Keratinocyte (primary cell): ENCODE measurements around the gene ZNF787. TPM values are rescaled to one million over a fixed set of nuclear protein-coding genes. Genes with fewer than 3 reads are reported as not detected.

Experiments
- DNase-seq: peaks from one replicate; pipeline ENCODE4 v3.0.0-alpha.2; 2011; ENCODE audit warnings: low read depth, missing footprints, low spot score
- FAIRE-seq: peaks from 2 replicates; lab custom pipeline; 2011; peaks lifted over from hg19 to GRCh38; lab: Jason Lieb, UNC
- H2AFZ ChIP-seq: 2 replicates; pipeline ENCODE4 v1.6.0; 2012; ENCODE audit warnings: low read length, control low read depth, inconsistent platforms; ENCODE audit not compliant: control insufficient read depth
- H3K27ac ChIP-seq: 2 replicates; pipeline ENCODE4 v1.5.1; 2011; ENCODE audit warnings: low read length; ENCODE audit not compliant: control insufficient read depth, insufficient read depth
- H3K27me3 ChIP-seq: 3 replicates; pipeline ENCODE4 v1.6.0; 2011; ENCODE audit warnings: low read length; ENCODE audit not compliant: control insufficient read depth, insufficient read depth; ENCODE audit errors: extremely low read depth
- H3K36me3 ChIP-seq, 2 experiments: 2 replicates in 1 of 2; 3 replicates in 1 of 2; pipeline ENCODE4 v1.5.1; 2011; ENCODE audit warnings: low read length in 2 of 2, mild to moderate bottlenecking in 1 of 2; ENCODE audit not compliant: control insufficient read depth in 2 of 2, insufficient read depth in 2 of 2; ENCODE audit errors: extremely low read depth in 1 of 2
- H3K4me1 ChIP-seq: 3 replicates; pipeline ENCODE4 v1.5.1; 2011; ENCODE audit warnings: low read length; ENCODE audit not compliant: control insufficient read depth, insufficient read depth; ENCODE audit errors: extremely low read depth
- H3K4me2 ChIP-seq: 3 replicates; pipeline ENCODE4 v1.6.0; 2011; ENCODE audit warnings: low read depth, low read length; ENCODE audit not compliant: control insufficient read depth, insufficient read depth; ENCODE audit errors: extremely low read depth
- H3K4me3 ChIP-seq, 3 experiments: fragments of 200-600 bp in 1 of 3; sonication (generic) in 1 of 3; 2 replicates in 2 of 3; 3 replicates in 1 of 3; pipeline ENCODE4 v1.5.1; 2011 to 2016; ENCODE audit warnings: low read length in 3 of 3, mild to moderate bottlenecking in 3 of 3, control low read depth in 2 of 3, inconsistent platforms in 1 of 3, low read depth in 1 of 3, mixed read lengths in 1 of 3, mixed run types in 1 of 3, moderate library complexity in 1 of 3; ENCODE audit not compliant: control insufficient read depth in 2 of 3, insufficient read depth in 2 of 3; ENCODE audit errors: extremely low read depth in 1 of 3
- H3K79me2 ChIP-seq: 2 replicates; pipeline ENCODE4 v1.6.0; 2012; ENCODE audit warnings: low read length; ENCODE audit not compliant: control insufficient read depth, insufficient read depth
- H3K9ac ChIP-seq: 3 replicates; pipeline ENCODE4 v1.6.0; 2011; ENCODE audit warnings: low read length; ENCODE audit not compliant: control insufficient read depth, insufficient read depth; ENCODE audit errors: extremely low read depth
- H3K9me1 ChIP-seq: 3 replicates; pipeline ENCODE4 v1.6.0; 2011; ENCODE audit warnings: low read length; ENCODE audit not compliant: control insufficient read depth, insufficient read depth; ENCODE audit errors: extremely low read depth
- H3K9me3 ChIP-seq: 2 replicates; pipeline ENCODE4 v1.5.1; 2012; ENCODE audit warnings: low read depth, low read length; ENCODE audit not compliant: control insufficient read depth
- H4K20me1 ChIP-seq: 3 replicates; pipeline ENCODE4 v1.6.0; 2011; ENCODE audit warnings: low read length; ENCODE audit not compliant: control insufficient read depth, insufficient read depth; ENCODE audit errors: extremely low read depth
- EZH2 ChIP-seq: IDR thresholded peaks from one replicate; pipeline ENCODE4 v1.6.1; 2012; ENCODE audit warnings: inconsistent platforms, mild to moderate bottlenecking, low read length, moderate library complexity
- dilution Hi-C: fragments of 300-500 bp; cut with MboI; formaldehyde crosslinking; loops from one replicate; pipeline ENCODE4 v1.7.0; 2020; ENCODE audit warnings: low sequenced_read_pairs; ENCODE audit not compliant: extremely low pct_ligation_motif_present
- polyA plus RNA-seq, 5 experiments: library from polyadenylated mRNA; depleted of rRNA in 3 of 5; stranded (reverse) in 3 of 5; stranded (forward) in 1 of 5; unstranded in 1 of 5; fragments of >200 nt; gene quantifications; 1 replicate in 1 of 5; 2 replicates in 3 of 5; 3 replicates in 1 of 5; pipeline versions ENCODE4 v1.2.1 to v1.2.3, GENCODE V29; 2011 to 2012; ENCODE audit warnings: missing spikeins in 2 of 5, low read depth in 1 of 5, low replicate concordance in 1 of 5
- TF ChIP-seq, protein P1 (sequence below), 3 experiments: IDR thresholded peaks in 1 of 3; conservative IDR thresholded peaks in 1 of 3; optimal IDR thresholded peaks in 1 of 3; 2 replicates in 2 of 3; 3 replicates in 1 of 3; pipeline versions ENCODE3 to v1.5.1; 2011; ENCODE audit warnings: low read length in 3 of 3, mild to moderate bottlenecking in 3 of 3, moderate library complexity in 2 of 3, control low read depth in 1 of 3, inconsistent platforms in 1 of 3; ENCODE audit not compliant: insufficient read depth in 2 of 3; ENCODE audit errors: extremely low read depth in 1 of 3

ZNF787 gene
- polyA plus RNA-seq, 1 donor (not counting 4 experiments of a cell fraction or from before 2014, with no cell fraction given) = 5.6 TPM

DNA sequence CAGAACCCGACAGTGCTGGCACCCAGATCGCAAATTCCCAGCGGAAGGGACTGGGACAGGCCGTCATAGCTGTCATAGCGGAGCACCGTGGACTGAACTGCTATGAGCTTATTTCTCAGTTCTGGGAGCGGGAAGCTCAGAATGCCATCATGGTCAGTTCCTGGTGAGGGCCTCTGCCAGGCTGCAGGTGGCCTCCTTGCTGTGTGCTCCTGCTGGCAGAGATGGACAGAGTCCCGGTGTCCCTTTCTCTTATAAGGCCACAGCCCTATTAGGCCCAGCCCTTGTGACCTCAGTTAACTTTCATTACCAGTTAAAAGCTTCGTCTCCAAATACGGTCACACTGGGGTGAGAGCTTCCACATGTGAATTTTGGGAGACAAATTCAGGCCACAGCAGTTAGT is 24.6 kb upstream of the ZNF787 start:
- H3K4me1 ChIP-seq = peaks cover 6% of the 10 kb centered on the region
- no peaks in the 10 kb centered on the region for H3K9me3 ChIP-seq
- TF ChIP-seq, protein P1, sequence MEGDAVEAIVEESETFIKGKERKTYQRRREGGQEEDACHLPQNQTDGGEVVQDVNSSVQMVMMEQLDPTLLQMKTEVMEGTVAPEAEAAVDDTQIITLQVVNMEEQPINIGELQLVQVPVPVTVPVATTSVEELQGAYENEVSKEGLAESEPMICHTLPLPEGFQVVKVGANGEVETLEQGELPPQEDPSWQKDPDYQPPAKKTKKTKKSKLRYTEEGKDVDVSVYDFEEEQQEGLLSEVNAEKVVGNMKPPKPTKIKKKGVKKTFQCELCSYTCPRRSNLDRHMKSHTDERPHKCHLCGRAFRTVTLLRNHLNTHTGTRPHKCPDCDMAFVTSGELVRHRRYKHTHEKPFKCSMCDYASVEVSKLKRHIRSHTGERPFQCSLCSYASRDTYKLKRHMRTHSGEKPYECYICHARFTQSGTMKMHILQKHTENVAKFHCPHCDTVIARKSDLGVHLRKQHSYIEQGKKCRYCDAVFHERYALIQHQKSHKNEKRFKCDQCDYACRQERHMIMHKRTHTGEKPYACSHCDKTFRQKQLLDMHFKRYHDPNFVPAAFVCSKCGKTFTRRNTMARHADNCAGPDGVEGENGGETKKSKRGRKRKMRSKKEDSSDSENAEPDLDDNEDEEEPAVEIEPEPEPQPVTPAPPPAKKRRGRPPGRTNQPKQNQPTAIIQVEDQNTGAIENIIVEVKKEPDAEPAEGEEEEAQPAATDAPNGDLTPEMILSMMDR (optimal IDR thresholded peaks at IDR 0.05 in 1 of 3, IDR thresholded peaks at IDR 0.05 in 1 of 3, conservative IDR thresholded peaks at IDR 0.05 in 1 of 3; ENCODE audit: extremely low read depth in 1 of 3, insufficient read depth in 2 of 3, low read length in 3 of 3) = no peak
- no peak for TF ChIP-seq EZH2
- H2AFZ ChIP-seq = no peak overlapping the region
- H3K27ac ChIP-seq = no peak overlapping the region
- H3K9ac ChIP-seq = no peak overlapping the region
- H3K4me3 ChIP-seq = no peak overlapping the region
- DNase-seq (no peak), FAIRE-seq (no peak)
- H4K20me1 ChIP-seq = no peaks in the 10 kb centered on the region
- dilution Hi-C loops = no loop called here
- H3K79me2 ChIP-seq = peaks cover 36% of the 10 kb centered on the region
- H3K9me1 ChIP-seq = no peaks in the 10 kb centered on the region
- H3K4me2 ChIP-seq = no peak overlapping the region
- no peaks in the 10 kb centered on the region for H3K27me3 ChIP-seq
- peaks cover 9 to 13% of the 10 kb centered on the region in 2 experiments for H3K36me3 ChIP-seq

GRCh38 chr19:56144831-56145230 is 23.7 kb upstream of the ZNF787 start:
- no peaks in the 10 kb centered on the region for H4K20me1 ChIP-seq
- no peak overlapping the region for H3K4me3 ChIP-seq
- H3K27ac ChIP-seq = no peak overlapping the region
- dilution Hi-C loops = no loop called here
- peaks cover 12% of the 10 kb centered on the region for H3K4me1 ChIP-seq
- H3K9me3 ChIP-seq = no peaks in the 10 kb centered on the region
- peaks cover 33% of the 10 kb centered on the region for H3K79me2 ChIP-seq
- no peaks in the 10 kb centered on the region for H3K9me1 ChIP-seq
- no peak overlapping the region for H2AFZ ChIP-seq
- H3K36me3 ChIP-seq = peaks cover 9 to 12% of the 10 kb centered on the region in 2 experiments
- FAIRE-seq = no peak
- no peak for DNase-seq
- H3K27me3 ChIP-seq = no peaks in the 10 kb centered on the region
- no peak overlapping the region for H3K9ac ChIP-seq
- TF ChIP-seq, protein P1 (optimal IDR thresholded peaks at IDR 0.05 in 1 of 3, IDR thresholded peaks at IDR 0.05 in 1 of 3, conservative IDR thresholded peaks at IDR 0.05 in 1 of 3; ENCODE audit: extremely low read depth in 1 of 3, insufficient read depth in 2 of 3, low read length in 3 of 3) = no peak
- no peak for TF ChIP-seq EZH2
- no peak overlapping the region for H3K4me2 ChIP-seq
